ENCODE data around the gene CCDC40.

The CCDC40 gene

GRCh38 chr17:80099291-80100034 lies 63.0 kb downstream of the CCDC40 start:
- Histone ChIP-seq H3K4me1 (ENCODE audit: control insufficient read depth, insufficient read depth, low read length, poor library complexity, severe bottlenecking) (peaks cover 13% of the 10 kb centered on the region), H3K36me3 (ENCODE audit: control insufficient read depth, insufficient read depth, low read length) (no peaks in the 10 kb centered on the region), H3K4me3 (ENCODE audit: extremely low read depth, insufficient read depth, low read length, poor library complexity, severe bottlenecking) (no peak overlapping the region), H3K9me3 (ENCODE audit: control insufficient read depth, low read length) (no peaks in the 10 kb centered on the region), H3K27ac (ENCODE audit: low read depth, low read length, severe bottlenecking) (no peak overlapping the region)
- 91% methylated on average over 21 to 23 of the region's 27 CpGs for WGBS, 2 experiments (ENCODE audit: insufficient coverage in 2 of 2)

GRCh38 chr17:80100035-80100323 lies 63.5 kb downstream of the CCDC40 start:
- no peaks in the 10 kb centered on the region for H3K9me3 ChIP-seq (ENCODE audit: control insufficient read depth, low read length)
- peaks cover 14% of the 10 kb centered on the region for H3K4me1 ChIP-seq (ENCODE audit: control insufficient read depth, insufficient read depth, low read length, poor library complexity, severe bottlenecking)
- H3K4me3 ChIP-seq (ENCODE audit: extremely low read depth, insufficient read depth, low read length, poor library complexity, severe bottlenecking) = no peak overlapping the region
- 78 to 82% methylated on average over 1 to 4 of the region's 4 CpGs for WGBS, 2 experiments (ENCODE audit: insufficient coverage in 2 of 2)
- H3K36me3 ChIP-seq (ENCODE audit: control insufficient read depth, insufficient read depth, low read length) = no peaks in the 10 kb centered on the region
- no peak overlapping the region for H3K27ac ChIP-seq (ENCODE audit: low read depth, low read length, severe bottlenecking)

- peak within 1 kb of the TSS; percentile 16 for H3K27ac ChIP-seq (ENCODE audit: low read depth, low read length, severe bottlenecking)
- WGBS, 2 experiments (ENCODE audit: insufficient coverage in 2 of 2) = 0 to 1% methylated on average over 48 to 78 of the region's 114 CpGs
Observed at GRCh38 chr17:80101011-80101945, 64.8 kb downstream of the CCDC40 start, which contains the start of gene GAA. Gene GAA (plus strand): TSS chr17:80101581. CDS start chr17:80104587, 3,006 bp downstream.

GRCh38 chr17:80101946-80102663 lies 65.7 kb downstream of the CCDC40 start:
- WGBS, 2 experiments (ENCODE audit: insufficient coverage in 2 of 2) = 38 to 39% methylated on average over 19 of the region's 21 CpGs
- H3K4me1 ChIP-seq (ENCODE audit: control insufficient read depth, insufficient read depth, low read length, poor library complexity, severe bottlenecking) = peaks cover 14% of the 10 kb centered on the region
- H3K36me3 ChIP-seq (ENCODE audit: control insufficient read depth, insufficient read depth, low read length) = no peaks in the 10 kb centered on the region
- no peaks in the 10 kb centered on the region for H3K9me3 ChIP-seq (ENCODE audit: control insufficient read depth, low read length)
- peak overlapping the region; percentile 59 for H3K4me3 ChIP-seq (ENCODE audit: extremely low read depth, insufficient read depth, low read length, poor library complexity, severe bottlenecking)
- H3K27ac ChIP-seq (ENCODE audit: low read depth, low read length, severe bottlenecking) = peak overlapping the region; percentile 16

More at GRCh38 chr17:80101011-80101945, 64.8 kb downstream of the CCDC40 start, which contains the start of gene GAA:
- H3K9me3 ChIP-seq (ENCODE audit: control insufficient read depth, low read length) = no peaks in the 10 kb centered on the region
- no peaks in the 10 kb centered on the region for H3K36me3 ChIP-seq (ENCODE audit: control insufficient read depth, insufficient read depth, low read length)
- H3K4me3 ChIP-seq (ENCODE audit: extremely low read depth, insufficient read depth, low read length, poor library complexity, severe bottlenecking) = peak within 1 kb of the TSS; percentile 59
- H3K4me1 ChIP-seq (ENCODE audit: control insufficient read depth, insufficient read depth, low read length, poor library complexity, severe bottlenecking) = peaks cover 14% of the 10 kb centered on the region

GRCh38 chr17:80102664-80103448 lies 66.4 kb downstream of the CCDC40 start:
- Histone ChIP-seq H3K4me1 (ENCODE audit: control insufficient read depth, insufficient read depth, low read length, poor library complexity, severe bottlenecking) (peaks cover 14% of the 10 kb centered on the region), H3K27ac (ENCODE audit: low read depth, low read length, severe bottlenecking) (no peak overlapping the region), H3K36me3 (ENCODE audit: control insufficient read depth, insufficient read depth, low read length) (no peaks in the 10 kb centered on the region), H3K9me3 (ENCODE audit: control insufficient read depth, low read length) (no peaks in the 10 kb centered on the region), H3K4me3 (ENCODE audit: extremely low read depth, insufficient read depth, low read length, poor library complexity, severe bottlenecking) (no peak overlapping the region)
- 88 to 92% methylated on average over 13 to 15 of the region's 15 CpGs for WGBS, 2 experiments (ENCODE audit: insufficient coverage in 2 of 2)

- no peak overlapping the region for H3K4me3 ChIP-seq (ENCODE audit: extremely low read depth, insufficient read depth, low read length, poor library complexity, severe bottlenecking)
- WGBS, 2 experiments (ENCODE audit: insufficient coverage in 2 of 2) = 88% methylated on average over 14 to 17 of the region's 19 CpGs
- no peaks in the 10 kb centered on the region for H3K36me3 ChIP-seq (ENCODE audit: control insufficient read depth, insufficient read depth, low read length)
- no peaks in the 10 kb centered on the region for H3K9me3 ChIP-seq (ENCODE audit: control insufficient read depth, low read length)
- peaks cover 14% of the 10 kb centered on the region for H3K4me1 ChIP-seq (ENCODE audit: control insufficient read depth, insufficient read depth, low read length, poor library complexity, severe bottlenecking)
- no peak overlapping the region for H3K27ac ChIP-seq (ENCODE audit: low read depth, low read length, severe bottlenecking)
Observed at GRCh38 chr17:80103449-80104085, 67.1 kb downstream of the CCDC40 start.

- Histone ChIP-seq H3K27ac (ENCODE audit: low read depth, low read length, severe bottlenecking) (no peak overlapping the region), H3K4me3 (ENCODE audit: extremely low read depth, insufficient read depth, low read length, poor library complexity, severe bottlenecking) (no peak overlapping the region), H3K4me1 (ENCODE audit: control insufficient read depth, insufficient read depth, low read length, poor library complexity, severe bottlenecking) (peaks cover 14% of the 10 kb centered on the region), H3K9me3 (ENCODE audit: control insufficient read depth, low read length) (no peaks in the 10 kb centered on the region), H3K36me3 (ENCODE audit: control insufficient read depth, insufficient read depth, low read length) (no peaks in the 10 kb centered on the region)
- 75 to 88% methylated on average over 16 to 26 of the region's 26 CpGs for WGBS, 2 experiments (ENCODE audit: insufficient coverage in 2 of 2)
Observed at GRCh38 chr17:80104321-80104955, 68.0 kb downstream of the CCDC40 start.

- Histone ChIP-seq H3K4me3 (ENCODE audit: extremely low read depth, insufficient read depth, low read length, poor library complexity, severe bottlenecking) (no peak overlapping the region), H3K27ac (ENCODE audit: low read depth, low read length, severe bottlenecking) (no peak overlapping the region), H3K9me3 (ENCODE audit: control insufficient read depth, low read length) (no peaks in the 10 kb centered on the region), H3K4me1 (ENCODE audit: control insufficient read depth, insufficient read depth, low read length, poor library complexity, severe bottlenecking) (peaks cover 14% of the 10 kb centered on the region), H3K36me3 (ENCODE audit: control insufficient read depth, insufficient read depth, low read length) (no peaks in the 10 kb centered on the region)
- 91 to 97% methylated on average over 18 of the region's 18 CpGs for WGBS, 2 experiments (ENCODE audit: insufficient coverage in 2 of 2)
Observed at GRCh38 chr17:80104956-80105375, 68.5 kb downstream of the CCDC40 start.

GRCh38 chr17:80105762-80106161 lies 69.3 kb downstream of the CCDC40 start:
- no peak overlapping the region for H3K4me3 ChIP-seq (ENCODE audit: extremely low read depth, insufficient read depth, low read length, poor library complexity, severe bottlenecking)
- H3K27ac ChIP-seq (ENCODE audit: low read depth, low read length, severe bottlenecking) = no peak overlapping the region
- H3K9me3 ChIP-seq (ENCODE audit: control insufficient read depth, low read length) = no peaks in the 10 kb centered on the region
- no peaks in the 10 kb centered on the region for H3K36me3 ChIP-seq (ENCODE audit: control insufficient read depth, insufficient read depth, low read length)
- peaks cover 14% of the 10 kb centered on the region for H3K4me1 ChIP-seq (ENCODE audit: control insufficient read depth, insufficient read depth, low read length, poor library complexity, severe bottlenecking)
- 91 to 92% methylated on average over 29 of the region's 29 CpGs for WGBS, 2 experiments (ENCODE audit: insufficient coverage in 2 of 2)
